Neuronal stem cell (in vitro differentiated cells): Measurements from ENCODE around the gene GALNT14.

Source experiments
- DNase-seq: peaks from one replicate; pipeline ENCODE4 v3.0.0-alpha.2; 2013; ENCODE audit warnings: low spot score
- H2AFZ ChIP-seq: one replicate; pipeline ENCODE4 v1.6.1; 2013; ENCODE audit warnings: mild to moderate bottlenecking, low read length, inconsistent platforms
- H2AK5ac ChIP-seq: 2 replicates; pipeline ENCODE4 v1.6.1; 2013; ENCODE audit warnings: low read depth, mild to moderate bottlenecking, inconsistent platforms, low read length, moderate library complexity, mixed read lengths
- H2BK120ac ChIP-seq: 2 replicates; pipeline ENCODE4 v1.6.1; 2013; ENCODE audit warnings: low read depth, mild to moderate bottlenecking, inconsistent platforms, low read length, moderate library complexity, mixed read lengths
- H2BK12ac ChIP-seq: one replicate; pipeline ENCODE4 v1.6.1; 2013; ENCODE audit warnings: low read length, inconsistent platforms
- H2BK15ac ChIP-seq: 2 replicates; pipeline ENCODE4 v1.6.1; 2013; ENCODE audit warnings: mild to moderate bottlenecking, low read length, inconsistent platforms, mixed read lengths
- H2BK5ac ChIP-seq: one replicate; pipeline ENCODE4 v1.6.1; 2013; ENCODE audit warnings: inconsistent platforms, mild to moderate bottlenecking, low read length, moderate library complexity
- H3K14ac ChIP-seq: one replicate; pipeline ENCODE4 v1.6.1; 2013; ENCODE audit warnings: low read length, inconsistent platforms
- H3K18ac ChIP-seq: 2 replicates; pipeline ENCODE4 v1.6.1; 2013; ENCODE audit warnings: low read length, inconsistent platforms
- H3K23ac ChIP-seq: 2 replicates; pipeline ENCODE4 v1.6.1; 2013; ENCODE audit warnings: low read depth, mild to moderate bottlenecking, mixed read lengths, low read length, inconsistent platforms; ENCODE audit not compliant: poor library complexity
- H3K27ac ChIP-seq: replicated peaks from 3 replicates; pipeline ENCODE4 v1.5.1; 2013; ENCODE audit warnings: low read length, inconsistent platforms
- H3K27me3 ChIP-seq, 3 experiments: 2 replicates each; pipeline ENCODE4 v1.6.1; 2013; ENCODE audit warnings: low read length in 3 of 3, mild to moderate bottlenecking in 2 of 3, inconsistent platforms in 1 of 3, low read depth in 1 of 3, mixed read lengths in 1 of 3, moderate library complexity in 1 of 3; ENCODE audit not compliant: control insufficient read depth in 3 of 3, insufficient read depth in 3 of 3
- H3K36me3 ChIP-seq, 2 donors: replicated peaks in 1 of 2; 2 replicates each; pipeline ENCODE4 v1.6.1; 2013; ENCODE audit warnings: low read length in 2 of 2; ENCODE audit not compliant: control insufficient read depth in 2 of 2, insufficient read depth in 2 of 2
- H3K4ac ChIP-seq: 2 replicates; pipeline ENCODE4 v1.6.1; 2013; ENCODE audit warnings: inconsistent platforms, mild to moderate bottlenecking, low read length, moderate library complexity
- H3K4me1 ChIP-seq, 2 donors: 1 replicate in 1 of 2; 2 replicates in 1 of 2; pipeline ENCODE4 v1.6.1; 2013; ENCODE audit warnings: low read length in 2 of 2, low read depth in 1 of 2; ENCODE audit not compliant: control insufficient read depth in 2 of 2, insufficient read depth in 1 of 2
- H3K4me2 ChIP-seq: one replicate; pipeline ENCODE4 v1.6.1; 2013; ENCODE audit warnings: mild to moderate bottlenecking, low read length, inconsistent platforms; ENCODE audit not compliant: insufficient read depth, poor library complexity, severe bottlenecking
- H3K4me3 ChIP-seq, 2 donors: 2 replicates each; pipeline ENCODE4 v1.5.1; 2013; ENCODE audit warnings: low read length in 2 of 2, mild to moderate bottlenecking in 2 of 2, inconsistent platforms in 1 of 2, moderate library complexity in 1 of 2
- H3K79me1 ChIP-seq: one replicate; pipeline ENCODE4 v1.6.1; 2013; ENCODE audit warnings: low read depth, mild to moderate bottlenecking, inconsistent platforms, low read length, moderate library complexity
- H3K9ac ChIP-seq: one replicate; pipeline ENCODE4 v1.6.1; 2013; ENCODE audit warnings: mild to moderate bottlenecking, low read depth, low read length, inconsistent platforms; ENCODE audit not compliant: poor library complexity
- H3K9me3 ChIP-seq, 2 donors: replicated peaks in 1 of 2; 2 replicates each; pipeline versions ENCODE3 to v1.6.1; 2013; ENCODE audit warnings: low read length in 2 of 2, mild to moderate bottlenecking in 2 of 2, inconsistent platforms in 1 of 2, low read depth in 1 of 2, mixed read lengths in 1 of 2, moderate library complexity in 1 of 2; ENCODE audit not compliant: control insufficient read depth in 2 of 2, insufficient read depth in 1 of 2
- H4K8ac ChIP-seq: one replicate; pipeline ENCODE4 v1.6.1; 2013; ENCODE audit warnings: low read depth, mild to moderate bottlenecking, inconsistent platforms, low read length, moderate library complexity
- H4K91ac ChIP-seq: one replicate; pipeline ENCODE4 v1.6.1; 2013; ENCODE audit warnings: low read length, low read depth, mild to moderate bottlenecking, inconsistent platforms; ENCODE audit not compliant: poor library complexity
- WGBS, 2 donors: extraction: QIAGEN DNeasy Blood & Tissue Kit; methylation state at CpG; one replicate each; pipeline ENCODE4 v1.1.7; 2013; ENCODE audit warnings: missing lambda C conversion rate in 2 of 2, mixed read lengths in 1 of 2; ENCODE audit not compliant: insufficient read length in 2 of 2, insufficient replicate concordance in 1 of 2; ENCODE audit errors: extremely low coverage in 2 of 2; 5-methylcytosine and 5-hydroxymethylcytosine counted together

Gene GALNT14

DNA sequence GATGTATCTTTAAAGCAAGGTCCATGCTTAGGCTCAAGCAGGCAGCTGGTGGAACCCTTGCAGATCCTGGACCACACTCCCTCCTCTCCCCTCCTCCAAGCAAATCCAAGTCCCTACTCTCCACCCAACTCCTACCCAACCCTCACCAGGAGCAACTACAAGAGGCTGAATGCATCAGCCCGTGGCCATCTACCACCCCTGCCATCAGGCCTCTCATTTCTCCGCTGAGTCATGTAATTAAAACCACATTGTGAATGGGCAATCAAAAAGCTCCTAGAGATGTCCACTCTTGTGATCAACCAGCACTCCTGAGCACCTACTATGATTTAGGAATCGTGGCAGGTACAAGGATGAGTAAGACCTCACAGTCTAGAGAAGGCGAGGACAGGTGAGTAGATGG, 188.8 kb downstream of the GALNT14 start:
- Histone ChIP-seq H3K36me3 (no peaks in the 10 kb centered on the region), H4K91ac (no peak overlapping the region), H3K4me1 (no peaks in the 10 kb centered on the region), H3K27ac (no peak overlapping the region), H3K18ac (no peak overlapping the region), H3K9me3 (no peaks in the 10 kb centered on the region), H2BK15ac (no peak overlapping the region), H3K79me1 (no peaks in the 10 kb centered on the region), H2AK5ac (no peak overlapping the region), H2BK5ac (no peak overlapping the region), H2AFZ (no peak overlapping the region), H4K8ac (no peak overlapping the region), H3K9ac (no peak overlapping the region), H3K4me3 (no peak overlapping the region), H3K23ac (no peak overlapping the region), H3K27me3 (no peaks in the 10 kb centered on the region), H3K4ac (no peak overlapping the region), H2BK120ac (no peak overlapping the region), H3K14ac (no peak overlapping the region), H2BK12ac (no peak overlapping the region), H3K4me2 (no peak overlapping the region)
- DNase-seq = no peak
- WGBS, 2 donors = no CpG with 5 or more reads among the region's 4 CpGs

DNA sequence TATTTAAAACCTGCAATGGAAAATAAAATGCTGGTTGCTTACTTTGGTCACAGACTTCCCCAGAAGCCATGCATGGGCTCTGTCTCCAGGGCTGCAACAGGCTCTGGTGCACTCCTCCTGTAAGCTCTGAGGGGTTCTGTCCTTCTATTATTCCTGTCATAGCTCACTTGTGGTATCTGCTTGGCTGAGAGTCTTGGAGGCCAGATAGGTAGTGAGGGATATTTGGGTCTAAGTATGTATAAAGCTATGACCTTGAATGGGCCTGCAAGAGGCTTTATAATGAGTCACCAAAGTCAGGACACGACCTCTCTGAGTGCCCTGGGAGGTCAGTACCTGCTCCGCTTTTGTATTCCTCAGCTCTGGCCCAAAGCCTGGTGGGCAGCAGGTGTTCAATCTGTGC, 189.4 kb downstream of the GALNT14 start:
- no peak overlapping the region for H2AFZ ChIP-seq
- H2BK5ac ChIP-seq = no peak overlapping the region
- WGBS, 2 donors = no CpG with 5 or more reads among the region's 2 CpGs

GRCh38 chr2:30948130-30948529, 190.1 kb downstream of the GALNT14 start:
- Histone ChIP-seq H2AK5ac (no peak overlapping the region), H3K14ac (no peak overlapping the region), H4K8ac (no peak overlapping the region), H2BK120ac (no peak overlapping the region), H3K18ac (no peak overlapping the region), H3K27ac (no peak overlapping the region), H2AFZ (no peak overlapping the region), H3K4me2 (no peak overlapping the region), H3K27me3 (no peaks in the 10 kb centered on the region), H2BK15ac (no peak overlapping the region), H3K23ac (no peak overlapping the region), H3K79me1 (no peaks in the 10 kb centered on the region), H3K9me3 (no peaks in the 10 kb centered on the region), H3K4me3 (no peak overlapping the region), H3K36me3 (no peaks in the 10 kb centered on the region), H3K4me1 (no peaks in the 10 kb centered on the region), H2BK5ac (no peak overlapping the region), H3K9ac (no peak overlapping the region), H3K4ac (no peak overlapping the region), H2BK12ac (no peak overlapping the region), H4K91ac (no peak overlapping the region)
- no peak for DNase-seq
- no CpG with 5 or more reads among the region's 1 CpG for whole genome bisulfite sequencing, 2 donors

More for the DNA sequence above, 189.4 kb downstream of the GALNT14 start:
- Histone ChIP-seq H3K4me1 (no peaks in the 10 kb centered on the region), H2BK120ac (no peak overlapping the region), H3K18ac (no peak overlapping the region), H3K27me3 (no peaks in the 10 kb centered on the region), H3K27ac (no peak overlapping the region), H3K9me3 (no peaks in the 10 kb centered on the region), H3K4me2 (no peak overlapping the region), H3K79me1 (no peaks in the 10 kb centered on the region), H3K4me3 (no peak overlapping the region), H2AK5ac (no peak overlapping the region), H2BK12ac (no peak overlapping the region), H4K8ac (no peak overlapping the region), H2BK15ac (no peak overlapping the region), H3K9ac (no peak overlapping the region), H3K14ac (no peak overlapping the region), H3K36me3 (no peaks in the 10 kb centered on the region), H4K91ac (no peak overlapping the region), H3K23ac (no peak overlapping the region), H3K4ac (no peak overlapping the region)
- no peak for DNase-seq

DNA sequence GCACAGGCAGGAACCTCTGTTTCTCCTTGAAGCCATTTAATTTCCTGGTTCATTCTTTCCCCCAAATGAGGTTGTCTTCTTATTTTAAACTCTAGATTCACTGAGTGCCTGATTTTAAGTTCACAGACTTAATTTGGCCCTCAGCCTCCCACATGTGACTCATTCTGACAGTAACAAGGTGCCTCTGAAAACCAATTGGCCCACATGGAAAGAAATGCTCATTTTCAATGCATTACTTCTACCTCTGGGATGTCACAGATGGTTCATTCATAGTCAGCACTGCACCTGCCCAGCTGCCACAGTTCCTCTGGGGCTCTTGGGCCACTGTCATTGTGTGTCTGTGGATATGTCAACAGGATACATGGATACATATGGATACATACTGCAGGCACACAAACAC, 190.6 kb downstream of the GALNT14 start:
- no peak overlapping the region for H4K91ac ChIP-seq
- no peaks in the 10 kb centered on the region for H3K36me3 ChIP-seq
- DNase-seq = no peak
- no peak overlapping the region for H2AK5ac ChIP-seq
- no peak overlapping the region for H2BK12ac ChIP-seq
- no peak overlapping the region for H3K4ac ChIP-seq
- H2BK120ac ChIP-seq = no peak overlapping the region
- H3K79me1 ChIP-seq = no peaks in the 10 kb centered on the region
- H3K27ac ChIP-seq = no peak overlapping the region
- no peak overlapping the region for H3K9ac ChIP-seq
- H3K14ac ChIP-seq = no peak overlapping the region
- H3K18ac ChIP-seq = no peak overlapping the region
- no peak overlapping the region for H3K23ac ChIP-seq
- H2AFZ ChIP-seq = no peak overlapping the region
- H2BK5ac ChIP-seq = no peak overlapping the region
- H3K4me3 ChIP-seq = no peak overlapping the region
- no peak overlapping the region for H2BK15ac ChIP-seq
- no peaks in the 10 kb centered on the region for H3K9me3 ChIP-seq
- no peak overlapping the region for H3K4me2 ChIP-seq
- no peaks in the 10 kb centered on the region for H3K4me1 ChIP-seq
- H3K27me3 ChIP-seq = no peaks in the 10 kb centered on the region
- no peak overlapping the region for H4K8ac ChIP-seq
